Stimulated activated memory B cell treated with anti-CD40 and anti-IgM and Interleukin-4, amounts not matched to agents 10 μg/mL and 1 μg/mL and 100 μg/mL, for 72 hours (primary cell): ENCODE results near the gene ENTPD8.

Experiments used
- ATAC-seq: fragments of 150-1000 bp; cut with Tn5 transposase; 2 replicates; pipeline ENCODE4 v1.10.0; 2021
- H3K27ac Mint-ChIP-seq: one replicate; pipeline ENCODE4 v1.8.0; 2022; ENCODE audit warnings: mild to moderate bottlenecking, mixed read lengths
- H3K27me3 Mint-ChIP-seq: one replicate; pipeline ENCODE4 v1.8.0; 2022; ENCODE audit warnings: mixed read lengths
- H3K36me3 Mint-ChIP-seq: one replicate; pipeline ENCODE4 v1.8.0; 2022; ENCODE audit warnings: mixed read lengths
- H3K4me1 Mint-ChIP-seq: one replicate; pipeline ENCODE4 v1.8.0; 2022; ENCODE audit warnings: mixed read lengths
- H3K4me3 Mint-ChIP-seq: one replicate; pipeline ENCODE4 v1.8.0; 2022; ENCODE audit warnings: mild to moderate bottlenecking, moderate library complexity, mixed read lengths
- H3K9me3 Mint-ChIP-seq: one replicate; pipeline ENCODE4 v1.8.0; 2022; ENCODE audit warnings: mixed read lengths

ENTPD8 gene

DNA sequence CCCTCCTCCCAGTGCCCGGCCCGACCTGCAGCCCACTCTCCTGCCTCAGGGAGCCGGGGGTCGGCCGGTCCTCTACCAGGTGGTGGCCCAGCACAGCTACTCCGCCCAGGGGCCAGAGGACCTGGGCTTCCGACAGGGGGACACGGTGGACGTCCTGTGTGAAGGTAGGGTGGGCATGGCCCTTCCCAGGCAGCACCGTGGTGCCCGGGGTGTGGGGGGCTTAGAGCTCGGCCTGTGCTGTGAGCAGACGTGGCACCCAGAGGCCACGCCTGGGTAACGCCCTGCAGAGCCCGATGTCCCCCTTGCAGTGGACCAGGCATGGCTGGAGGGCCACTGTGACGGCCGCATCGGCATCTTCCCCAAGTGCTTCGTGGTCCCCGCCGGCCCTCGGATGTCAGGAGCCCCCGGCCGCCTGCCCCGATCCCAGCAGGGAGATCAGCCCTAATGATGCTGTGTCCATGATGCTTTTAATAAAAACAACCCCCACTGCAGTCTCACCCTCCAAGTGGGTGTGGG, 7.2 kb downstream of the ENTPD8 start:
- H3K4me1 Mint-ChIP-seq = peaks cover 9% of the 10 kb centered on the region
- no peak overlapping the region for H3K4me3 Mint-ChIP-seq
- no peaks in the 10 kb centered on the region for H3K9me3 Mint-ChIP-seq
- no peak overlapping the region for H3K27ac Mint-ChIP-seq
- H3K27me3 Mint-ChIP-seq = peaks cover 44% of the 10 kb centered on the region
- no peak for ATAC-seq
- no peaks in the 10 kb centered on the region for H3K36me3 Mint-ChIP-seq

DNA sequence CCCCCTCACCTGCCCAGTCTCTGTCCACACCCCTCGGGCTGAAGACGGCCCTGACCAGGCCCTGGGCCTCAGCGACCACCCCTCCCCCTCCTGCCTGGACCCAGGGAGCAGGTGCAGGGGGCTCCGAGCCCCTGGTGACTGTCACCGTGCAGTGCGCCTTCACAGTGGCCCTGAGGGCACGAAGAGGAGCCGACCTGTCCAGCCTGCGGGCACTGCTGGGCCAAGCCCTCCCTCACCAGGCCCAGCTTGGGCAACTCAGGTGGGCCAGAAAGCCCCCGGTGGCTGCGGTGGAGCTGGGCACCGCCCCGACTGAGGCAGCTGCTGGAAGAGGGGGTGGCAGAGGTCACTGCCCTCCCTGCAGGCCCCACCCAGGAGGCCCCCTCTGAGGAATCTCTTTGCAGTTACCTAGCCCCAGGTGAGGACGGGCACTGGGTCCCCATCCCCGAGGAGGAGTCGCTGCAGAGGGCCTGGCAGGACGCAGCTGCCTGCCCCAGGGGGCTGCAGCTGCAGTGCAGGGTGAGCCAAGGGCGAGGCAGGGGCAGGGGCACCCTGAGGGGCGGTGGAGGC, 7.7 kb downstream of the ENTPD8 start:
- H3K4me1 Mint-ChIP-seq = peaks cover 14% of the 10 kb centered on the region
- no peak overlapping the region for H3K4me3 Mint-ChIP-seq
- H3K27me3 Mint-ChIP-seq = peaks cover 41% of the 10 kb centered on the region
- no peaks in the 10 kb centered on the region for H3K9me3 Mint-ChIP-seq
- H3K36me3 Mint-ChIP-seq = no peaks in the 10 kb centered on the region
- ATAC-seq = no peak
- no peak overlapping the region for H3K27ac Mint-ChIP-seq

DNA sequence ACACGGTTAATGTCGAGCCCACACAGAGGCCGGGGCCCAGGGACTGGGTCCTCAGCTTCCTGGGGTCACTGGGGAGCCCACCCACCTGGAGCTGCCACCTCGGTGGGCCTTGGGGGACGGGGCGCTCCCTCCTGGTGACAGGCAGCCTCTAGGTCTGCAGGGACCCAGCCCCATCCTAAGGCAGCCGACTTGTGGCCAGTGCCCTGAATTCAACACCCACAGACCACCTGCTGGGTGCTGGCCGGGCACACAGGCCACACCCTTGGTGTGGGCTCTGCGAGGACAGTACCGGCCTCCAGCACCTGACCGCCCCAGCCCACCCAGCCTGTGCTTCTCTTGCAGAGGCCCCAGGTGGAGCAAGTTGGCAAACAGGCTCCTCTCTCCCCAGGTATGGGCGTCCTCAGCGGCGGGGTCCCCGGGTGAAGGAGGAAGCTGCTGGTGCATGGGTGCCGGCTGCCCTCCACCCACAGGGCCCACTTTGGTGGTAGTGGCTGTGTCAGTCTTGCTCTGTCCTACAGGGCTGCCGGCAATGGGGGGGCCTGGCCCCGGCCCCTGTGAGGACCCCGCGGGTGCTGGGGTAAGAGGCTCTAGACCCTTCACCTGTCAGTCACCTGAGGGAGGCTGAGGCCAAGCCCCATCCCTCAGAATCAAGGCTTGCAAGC, 8.3 kb downstream of the ENTPD8 start:
- Mint-ChIP-seq H3K36me3 (no peaks in the 10 kb centered on the region), H3K4me3 (no peak overlapping the region), H3K9me3 (no peaks in the 10 kb centered on the region), H3K4me1 (peaks cover 14% of the 10 kb centered on the region), H3K27me3 (peaks cover 36% of the 10 kb centered on the region), H3K27ac (no peak overlapping the region)
- ATAC-seq = no peak

DNA sequence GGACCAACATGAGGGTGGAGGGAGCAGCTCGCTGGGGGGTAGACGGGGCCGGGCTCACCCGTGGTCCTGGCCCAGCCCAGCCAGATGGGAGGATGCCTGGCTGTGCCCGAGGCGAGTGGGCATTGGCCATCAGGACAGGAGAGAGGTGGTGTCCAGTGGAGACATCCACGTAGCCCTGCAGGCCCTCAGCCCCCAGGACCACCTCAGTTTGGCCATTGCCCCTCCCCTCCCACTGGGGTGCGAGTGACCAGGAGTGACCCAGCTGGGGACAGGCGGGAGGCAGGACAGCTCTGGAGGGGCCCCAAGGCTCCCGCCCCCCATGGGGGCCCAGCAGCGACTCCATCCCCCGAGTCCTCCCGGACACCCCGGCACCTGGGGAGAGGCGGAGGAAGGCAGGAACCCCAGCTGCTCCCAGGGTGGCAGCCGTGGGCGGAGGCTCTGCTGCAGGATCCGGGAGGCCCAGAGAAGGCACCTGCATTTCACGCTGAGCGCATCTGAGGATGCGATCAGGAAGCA, 9.7 kb downstream of the ENTPD8 start:
- Mint-ChIP-seq H3K9me3 (no peaks in the 10 kb centered on the region), H3K27ac (no peak overlapping the region), H3K4me1 (peaks cover 14% of the 10 kb centered on the region), H3K4me3 (no peak overlapping the region), H3K27me3 (peaks cover 31% of the 10 kb centered on the region), H3K36me3 (no peaks in the 10 kb centered on the region)
- no peak for ATAC-seq

DNA sequence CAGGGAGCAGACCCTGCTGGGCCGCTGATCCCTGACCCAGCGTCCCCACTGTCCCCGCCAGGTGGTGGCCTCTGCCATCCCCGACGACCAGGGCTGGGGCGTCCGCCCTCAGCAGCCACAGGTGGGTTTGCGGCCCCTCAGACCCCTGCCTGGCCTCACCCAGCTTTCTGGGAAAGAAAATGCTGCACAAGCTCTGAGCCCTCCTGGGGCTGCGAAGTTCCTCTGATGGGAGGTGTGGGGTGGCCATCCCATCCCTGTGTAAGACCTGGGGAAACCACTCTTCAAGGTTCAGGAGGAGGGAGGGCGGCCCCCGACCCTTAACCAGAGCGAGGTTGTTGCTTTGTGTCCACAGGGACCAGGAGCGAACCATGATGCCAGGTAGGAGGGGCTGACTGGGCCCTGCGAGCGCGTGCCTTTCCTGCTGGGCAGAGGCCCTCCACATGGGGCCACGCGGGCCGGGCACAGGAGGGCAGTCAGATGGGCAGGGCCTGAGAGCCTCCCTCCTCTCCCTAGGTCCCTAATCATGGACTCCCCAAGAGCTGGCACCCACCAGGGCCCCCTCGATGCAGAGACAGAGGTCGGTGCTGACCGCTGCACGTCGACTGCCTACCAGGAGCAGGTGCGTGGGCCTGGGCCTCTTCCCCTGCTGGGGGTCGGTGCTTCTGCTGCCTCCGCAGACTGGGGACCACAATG, 10.3 kb downstream of the ENTPD8 start:
- Mint-ChIP-seq H3K4me1 (peaks cover 14% of the 10 kb centered on the region), H3K27me3 (peaks cover 31% of the 10 kb centered on the region), H3K4me3 (no peak overlapping the region), H3K36me3 (no peaks in the 10 kb centered on the region), H3K9me3 (no peaks in the 10 kb centered on the region), H3K27ac (no peak overlapping the region)
- no peak for ATAC-seq

DNA sequence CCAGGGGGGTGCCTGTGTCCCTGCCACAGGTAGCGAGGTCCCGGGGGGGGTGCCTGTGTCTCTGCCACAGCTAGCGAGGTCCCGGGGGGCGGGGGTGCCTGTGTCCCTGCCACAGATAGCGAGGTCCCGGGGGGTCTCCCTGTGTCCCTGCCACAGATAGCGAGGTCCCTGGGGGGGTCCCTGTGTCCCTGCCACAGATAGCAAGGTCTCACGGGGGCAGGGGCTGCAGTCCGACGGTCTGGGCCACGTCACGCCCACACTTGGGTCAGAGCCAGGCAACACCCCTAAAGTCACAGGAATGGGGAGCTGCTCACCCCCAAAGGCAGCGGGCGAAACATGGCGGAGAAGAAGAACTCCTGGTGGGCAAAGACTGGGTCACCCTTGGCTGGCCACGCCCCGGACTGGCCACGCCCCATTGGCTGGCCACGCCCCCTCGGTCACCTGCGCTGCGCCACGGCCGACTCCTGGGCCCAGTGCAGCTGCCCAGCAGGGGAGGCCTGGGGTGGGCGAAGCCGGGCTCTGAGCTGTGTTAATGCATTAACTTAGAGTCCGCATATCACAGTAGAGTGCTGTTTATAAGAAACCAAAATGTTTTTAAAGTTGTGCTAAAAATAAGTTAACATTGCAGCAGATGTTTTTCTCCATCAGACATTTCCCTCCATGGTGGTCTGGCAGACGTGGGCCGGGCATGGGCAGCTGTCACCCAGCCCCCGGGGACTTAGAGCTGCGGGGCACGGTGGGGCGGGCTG, 11.0 kb downstream of the ENTPD8 start:
- Mint-ChIP-seq H3K36me3 (no peaks in the 10 kb centered on the region), H3K4me1 (peaks cover 14% of the 10 kb centered on the region), H3K9me3 (no peaks in the 10 kb centered on the region), H3K27ac (no peak overlapping the region), H3K4me3 (peak overlapping the region; percentile 47), H3K27me3 (peaks cover 24% of the 10 kb centered on the region)
- ATAC-seq = peak; percentile 45

DNA sequence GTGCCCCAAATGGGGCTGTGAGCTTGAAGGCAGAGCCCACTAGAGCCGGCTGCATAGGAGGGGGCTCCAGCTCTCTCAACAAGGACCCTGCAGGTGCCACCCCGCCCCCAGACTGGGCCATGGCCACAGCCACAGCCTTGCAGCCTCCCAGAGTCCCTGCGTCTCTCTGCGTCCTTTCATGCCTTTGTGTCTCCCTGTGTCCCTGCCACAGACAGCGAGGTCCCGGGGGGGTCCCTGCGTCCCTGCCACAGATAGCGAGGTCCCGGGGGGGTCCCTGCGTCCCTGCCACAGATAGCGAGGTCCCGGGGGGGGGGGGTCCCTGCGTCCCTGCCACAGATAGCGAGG, 11.6 kb downstream of the ENTPD8 start:
- Mint-ChIP-seq H3K4me3 (peak overlapping the region; percentile 58), H3K27ac (no peak overlapping the region), H3K27me3 (peaks cover 18% of the 10 kb centered on the region), H3K36me3 (no peaks in the 10 kb centered on the region), H3K4me1 (peaks cover 19% of the 10 kb centered on the region), H3K9me3 (no peaks in the 10 kb centered on the region)
- ATAC-seq = no peak

DNA sequence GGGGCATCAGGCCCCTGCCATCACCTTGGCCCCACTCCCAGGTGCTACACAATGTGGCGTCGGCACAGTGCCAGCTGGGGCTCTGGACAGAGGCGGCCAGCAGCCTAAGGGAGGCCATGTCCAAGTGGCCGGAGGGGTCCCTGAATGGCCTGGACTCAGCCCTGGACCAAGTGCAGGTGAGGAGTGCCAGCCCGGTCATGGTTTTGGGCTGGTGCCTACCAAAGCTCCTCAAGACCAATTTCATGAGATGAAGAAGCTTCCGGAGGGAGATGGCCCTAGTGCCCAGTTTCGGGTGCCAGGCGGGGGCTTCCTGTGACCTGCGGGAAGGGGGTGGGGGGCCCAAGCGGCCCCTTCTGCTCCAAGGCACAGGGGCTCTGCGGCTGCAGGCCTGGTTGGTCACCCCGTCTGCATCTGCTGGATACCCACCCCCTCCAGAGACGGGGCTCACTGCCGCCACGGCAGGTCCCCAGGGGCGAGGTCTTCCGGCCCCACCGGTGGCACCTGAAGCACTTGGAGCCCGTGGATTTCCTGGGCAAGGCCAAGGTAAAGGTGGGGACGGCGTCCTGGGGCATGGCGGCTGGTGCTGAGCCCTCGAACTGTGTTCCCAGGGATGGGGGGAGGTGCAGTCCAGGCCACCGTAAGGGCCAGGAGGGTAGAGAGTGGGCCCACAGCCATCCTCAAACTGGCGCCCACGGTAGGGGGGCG, 12.2 kb downstream of the ENTPD8 start:
- H3K27me3 Mint-ChIP-seq = peaks cover 13% of the 10 kb centered on the region
- no peaks in the 10 kb centered on the region for H3K9me3 Mint-ChIP-seq
- H3K4me3 Mint-ChIP-seq = peak overlapping the region; percentile 58
- H3K36me3 Mint-ChIP-seq = no peaks in the 10 kb centered on the region
- H3K27ac Mint-ChIP-seq = no peak overlapping the region
- ATAC-seq = no peak
- peaks cover 21% of the 10 kb centered on the region for H3K4me1 Mint-ChIP-seq

DNA sequence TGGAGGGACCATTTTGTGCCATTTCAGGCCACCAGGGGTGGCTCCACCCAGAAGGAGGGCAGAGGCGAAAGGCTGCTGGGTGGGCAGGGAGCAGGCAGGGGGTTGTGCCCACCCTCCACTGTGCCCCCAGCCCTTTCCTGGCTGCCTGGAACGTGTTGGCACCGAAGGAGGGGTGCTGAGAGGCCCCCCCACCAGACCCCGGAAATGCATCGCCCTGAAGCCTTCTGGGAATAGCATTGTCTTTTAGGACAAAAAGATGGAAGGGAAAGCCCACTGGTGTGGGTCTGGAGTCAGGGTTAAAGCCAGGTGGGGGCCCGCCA, 12.9 kb downstream of the ENTPD8 start:
- Mint-ChIP-seq H3K4me1 (peaks cover 21% of the 10 kb centered on the region), H3K27me3 (peaks cover 13% of the 10 kb centered on the region), H3K9me3 (no peaks in the 10 kb centered on the region), H3K4me3 (no peak overlapping the region), H3K27ac (no peak overlapping the region), H3K36me3 (no peaks in the 10 kb centered on the region)
- no peak for ATAC-seq

DNA sequence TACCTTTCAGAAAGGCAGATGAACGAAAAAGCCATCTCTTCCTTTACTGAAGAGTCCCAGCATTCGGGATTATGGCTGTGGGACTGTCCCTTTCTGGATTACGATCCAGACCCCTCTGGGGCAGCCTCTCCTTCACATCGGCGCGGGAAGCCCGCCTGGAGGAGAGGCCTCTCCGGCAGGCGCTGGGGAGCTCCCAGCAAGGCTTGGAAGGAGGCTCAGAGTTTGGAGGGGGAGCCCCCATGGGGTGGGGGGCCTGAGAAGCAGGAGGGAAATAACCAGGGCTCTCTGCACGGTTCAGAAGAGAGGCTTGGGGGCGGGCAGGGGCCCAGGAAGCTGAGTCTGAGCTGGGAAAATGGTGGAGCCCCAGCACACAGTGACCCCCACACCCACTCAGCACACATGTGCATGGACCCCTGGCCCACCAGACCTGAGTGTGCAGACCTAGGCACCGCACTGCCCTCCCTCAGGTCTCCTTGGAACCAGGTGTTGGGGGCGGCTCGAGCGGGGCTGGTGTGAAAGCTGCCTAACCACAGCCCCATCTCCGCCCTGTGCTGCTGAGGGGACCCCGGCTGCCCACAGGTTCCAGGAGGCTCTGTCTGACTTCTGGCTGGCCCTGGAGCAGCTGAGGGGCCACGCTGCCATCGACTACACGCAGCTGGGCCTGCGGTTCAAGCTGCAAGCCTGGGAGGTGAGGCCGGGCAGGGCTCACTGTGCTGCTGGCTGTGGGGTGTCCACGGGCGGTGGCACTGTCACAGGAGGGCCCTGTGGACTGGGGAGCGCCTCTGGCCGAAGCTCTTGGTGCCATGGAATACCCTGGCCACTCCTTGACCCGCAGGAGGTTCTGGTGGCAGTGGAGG, 13.5 kb downstream of the ENTPD8 start:
- Mint-ChIP-seq H3K27me3 (peaks cover 13% of the 10 kb centered on the region), H3K36me3 (no peaks in the 10 kb centered on the region), H3K4me3 (no peak overlapping the region), H3K9me3 (no peaks in the 10 kb centered on the region), H3K4me1 (peaks cover 21% of the 10 kb centered on the region), H3K27ac (no peak overlapping the region)
- ATAC-seq = no peak

DNA sequence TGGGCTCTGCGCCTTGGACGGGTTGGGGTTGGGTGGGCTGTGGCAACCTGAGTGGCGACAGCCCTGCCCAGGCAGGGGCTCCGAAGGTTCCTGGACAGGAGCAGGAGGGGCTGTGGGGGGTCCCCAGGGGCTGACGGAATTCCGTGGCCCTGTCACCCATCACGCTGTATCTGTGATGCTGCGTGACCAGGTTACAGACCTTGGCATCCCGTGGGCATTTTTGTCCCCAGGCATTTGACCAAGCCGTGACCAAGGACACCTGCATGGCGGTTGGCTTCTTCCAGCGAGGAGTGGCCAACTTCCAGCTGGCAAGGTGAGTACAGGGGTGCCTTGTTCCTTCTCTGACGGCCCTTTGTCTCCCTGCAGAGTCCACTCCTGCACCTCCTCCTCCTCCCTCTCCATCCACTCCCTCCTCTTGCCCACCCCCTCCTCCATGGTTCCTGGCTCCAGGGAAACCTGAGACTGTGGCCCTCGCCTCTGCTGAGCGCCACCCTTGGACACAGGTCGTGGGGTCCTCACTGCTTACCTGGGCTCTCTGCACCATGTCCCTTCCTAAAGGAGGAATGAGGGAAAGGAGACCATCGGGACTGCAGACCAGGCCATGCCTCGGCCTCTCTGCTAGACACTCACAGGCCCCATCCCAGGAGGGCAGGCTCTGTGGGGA, 15.0 kb downstream of the ENTPD8 start:
- peaks cover 4% of the 10 kb centered on the region for H3K27me3 Mint-ChIP-seq
- no peaks in the 10 kb centered on the region for H3K9me3 Mint-ChIP-seq
- no peak for ATAC-seq
- H3K27ac Mint-ChIP-seq = no peak overlapping the region
- no peaks in the 10 kb centered on the region for H3K36me3 Mint-ChIP-seq
- no peak overlapping the region for H3K4me3 Mint-ChIP-seq
- H3K4me1 Mint-ChIP-seq = peaks cover 26% of the 10 kb centered on the region

DNA sequence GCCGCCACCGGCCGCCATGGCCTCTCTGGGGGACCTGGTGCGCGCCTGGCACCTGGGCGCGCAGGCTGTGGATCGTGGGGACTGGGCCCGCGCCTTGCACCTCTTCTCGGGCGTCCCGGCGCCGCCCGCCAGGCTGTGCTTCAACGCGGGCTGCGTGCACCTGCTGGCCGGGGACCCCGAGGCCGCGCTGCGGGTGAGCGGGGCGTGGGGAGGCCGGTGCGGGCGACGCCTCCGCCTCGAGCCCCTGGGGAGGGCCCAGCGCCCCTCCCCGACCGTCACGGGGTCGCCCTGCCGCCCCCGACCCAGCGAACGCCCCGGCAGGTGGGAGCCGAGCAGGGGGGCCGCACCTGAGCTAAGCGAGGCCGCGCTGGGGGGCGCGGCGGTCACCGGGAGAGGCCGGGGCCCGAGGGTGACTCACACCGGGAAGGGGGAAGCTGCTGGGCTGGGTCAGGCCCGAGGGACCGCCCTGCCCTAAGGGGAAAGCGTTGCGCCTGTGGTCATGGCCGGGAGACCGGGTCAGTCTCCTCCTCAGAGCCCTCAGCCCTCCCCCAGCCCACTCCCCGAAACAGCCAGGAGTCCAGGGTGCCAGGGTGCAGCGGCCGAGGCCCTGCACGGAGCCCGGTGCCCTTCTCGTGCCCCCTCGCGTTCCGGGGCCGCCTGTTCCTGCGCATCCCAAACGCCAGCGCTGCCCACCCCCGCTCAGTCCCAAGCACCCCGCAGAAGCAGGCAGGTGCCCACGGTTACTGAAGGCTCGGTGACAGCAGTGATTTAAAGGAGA, 17.5 kb downstream of the ENTPD8 start:
- ATAC-seq = peak; percentile 61
- H3K4me3 Mint-ChIP-seq = peak overlapping the region; percentile 48
- no peaks in the 10 kb centered on the region for H3K27me3 Mint-ChIP-seq
- peak overlapping the region; percentile 54 for H3K27ac Mint-ChIP-seq
- no peaks in the 10 kb centered on the region for H3K9me3 Mint-ChIP-seq
- H3K36me3 Mint-ChIP-seq = no peaks in the 10 kb centered on the region
- H3K4me1 Mint-ChIP-seq = peaks cover 14% of the 10 kb centered on the region
